Measurements from ENCODE around the gene PCDHGC4.

PCDHGC4 gene

GRCh38 chr5:141484641-141485311, at the start of gene PCDHGC4:
Gene PCDHGC4 (plus strand): TSS chr5:141485030. CDS start chr5:141485174, 144 bp downstream.
- no peak for DNase-seq (ENCODE audit: low read depth in 2 of 2)

- no peak for DNase-seq (ENCODE audit: low read depth in 2 of 2)
Measured at GRCh38 chr5:141437221-141437620, 47.6 kb upstream of the PCDHGC4 start.

GRCh38 chr5:141439411-141440141, 45.3 kb upstream of the PCDHGC4 start:
- no peak for DNase-seq (ENCODE audit: low read depth in 2 of 2)

- no peak for DNase-seq (ENCODE audit: low read depth in 2 of 2)
Measured at GRCh38 chr5:141440341-141440740, 44.5 kb upstream of the PCDHGC4 start.

GRCh38 chr5:141441571-141442170, 43.2 kb upstream of the PCDHGC4 start:
- DNase-seq (ENCODE audit: low read depth in 2 of 2) = no peak

- no peak for DNase-seq (ENCODE audit: low read depth in 2 of 2)
Measured at GRCh38 chr5:141465351-141465750, 19.5 kb upstream of the PCDHGC4 start.

GRCh38 chr5:141475625-141476131, 9.2 kb upstream of the PCDHGC4 start, which contains the start of gene PCDHGC3:
Gene PCDHGC3 (plus strand): TSS chr5:141475966. CDS start chr5:141476117, 151 bp downstream.
- no peak for DNase-seq (ENCODE audit: low read depth in 2 of 2)

- DNase-seq (ENCODE audit: low read depth in 2 of 2) = no peak
Measured at GRCh38 chr5:141476132-141476911, 8.5 kb upstream of the PCDHGC4 start.

- no peak for DNase-seq (ENCODE audit: low read depth in 2 of 2)
Measured at GRCh38 chr5:141477044-141477575, 7.7 kb upstream of the PCDHGC4 start.

- DNase-seq (ENCODE audit: low read depth in 2 of 2) = no peak
Measured at GRCh38 chr5:141477815-141478214, 7.0 kb upstream of the PCDHGC4 start.

- no peak for DNase-seq (ENCODE audit: low read depth in 2 of 2)
Measured at GRCh38 chr5:141478321-141478945, 6.4 kb upstream of the PCDHGC4 start.

- no peak for DNase-seq (ENCODE audit: low read depth in 2 of 2)
Measured at GRCh38 chr5:141479776-141480175, 5.1 kb upstream of the PCDHGC4 start.

- no peak for DNase-seq (ENCODE audit: low read depth in 2 of 2)
Measured at GRCh38 chr5:141483902-141484301, 928 bp upstream of the PCDHGC4 start.

GRCh38 chr5:141484310-141484640, 555 bp upstream of the PCDHGC4 start:
- DNase-seq (ENCODE audit: low read depth in 2 of 2) = no peak

- no peak for DNase-seq (ENCODE audit: low read depth in 2 of 2)
Measured at GRCh38 chr5:141485321-141486055, 658 bp downstream of the PCDHGC4 start.

- DNase-seq (ENCODE audit: low read depth in 2 of 2) = no peak
Measured at GRCh38 chr5:141486091-141486490, 1.3 kb downstream of the PCDHGC4 start.

- DNase-seq (ENCODE audit: low read depth in 2 of 2) = no peak
Measured at GRCh38 chr5:141487131-141487530, 2.3 kb downstream of the PCDHGC4 start.

- DNase-seq (ENCODE audit: low read depth in 2 of 2) = no peak
Measured at GRCh38 chr5:141488591-141489561, 4.0 kb downstream of the PCDHGC4 start, which contains the start of gene PCDHGC5. Gene PCDHGC5 (plus strand): TSS chr5:141489081. CDS start chr5:141489241, 160 bp downstream.

- no peak for DNase-seq (ENCODE audit: low read depth in 2 of 2)
Measured at GRCh38 chr5:141489841-141490240, 5.0 kb downstream of the PCDHGC4 start.

Data from stimulated activated CD8-positive, alpha-beta memory T cell treated with anti-CD3 and anti-CD28 coated beads, Interleukin-7, amount 100 ng/mL, for 1 hour (primary cell).